Hindlimb muscle (tissue), 1 donor: ENCODE results near the gene NLK. TPM values are rescaled to one million over a fixed set of nuclear protein-coding genes. Genes with fewer than 3 reads are reported as not detected.
"Not testable (repeated sequence)": the region's sequence is repeated elsewhere in the genome, so short reads cannot be mapped to it uniquely, and the experiment has no call there.

Experiments used
- DNase-seq: peaks from one replicate; pipeline ENCODE4 v3.0.0-alpha.2; 2013
- polyA plus RNA-seq: library from polyadenylated mRNA; unstranded; fragments of 120-200 nt; gene quantifications from one replicate; pipeline ENCODE4 v1.2.1, GENCODE V29; 2013; ENCODE audit not compliant: insufficient read length

NLK gene
- polyA plus RNA-seq, 1 donor, result 6.7 TPM

GRCh38 chr17:28201315-28201714 is 158.8 kb downstream of the NLK start:
- no peak for DNase-seq

GRCh38 chr17:28204244-28204643 is 161.8 kb downstream of the NLK start:
- DNase-seq, result no peak

- no peak for DNase-seq
Observed at GRCh38 chr17:28204751-28205150, 162.3 kb downstream of the NLK start.

- DNase-seq, result no peak
Observed at GRCh38 chr17:28206292-28206691, 163.8 kb downstream of the NLK start.

DNA sequence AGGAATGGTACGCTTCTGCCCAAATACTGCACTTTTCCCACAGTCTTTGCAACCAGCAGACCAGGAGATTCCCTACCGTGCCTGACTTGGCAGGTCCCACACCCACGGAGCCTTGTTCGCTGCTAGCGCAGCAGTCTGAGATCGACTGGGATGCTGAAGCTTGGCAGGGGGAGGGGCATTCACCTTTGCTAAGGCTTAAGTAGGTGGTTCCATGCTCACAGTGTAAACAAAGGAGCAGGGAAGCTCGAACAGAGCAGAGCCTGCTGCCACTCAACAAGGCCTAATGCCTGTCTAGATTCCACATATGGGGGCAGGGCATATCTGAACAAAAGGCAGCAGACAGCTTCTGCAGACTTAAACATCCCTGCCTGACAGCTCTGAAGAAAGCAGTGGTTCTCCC is 169.3 kb downstream of the NLK start:
- DNase-seq, result no peak

- not testable (repeated sequence) for DNase-seq
Observed at GRCh38 chr17:28213578-28213977, 171.1 kb downstream of the NLK start.

GRCh38 chr17:28216052-28216451 is 173.6 kb downstream of the NLK start:
- no peak for DNase-seq

GRCh38 chr17:28216528-28216927 is 174.1 kb downstream of the NLK start:
- no peak for DNase-seq

DNA sequence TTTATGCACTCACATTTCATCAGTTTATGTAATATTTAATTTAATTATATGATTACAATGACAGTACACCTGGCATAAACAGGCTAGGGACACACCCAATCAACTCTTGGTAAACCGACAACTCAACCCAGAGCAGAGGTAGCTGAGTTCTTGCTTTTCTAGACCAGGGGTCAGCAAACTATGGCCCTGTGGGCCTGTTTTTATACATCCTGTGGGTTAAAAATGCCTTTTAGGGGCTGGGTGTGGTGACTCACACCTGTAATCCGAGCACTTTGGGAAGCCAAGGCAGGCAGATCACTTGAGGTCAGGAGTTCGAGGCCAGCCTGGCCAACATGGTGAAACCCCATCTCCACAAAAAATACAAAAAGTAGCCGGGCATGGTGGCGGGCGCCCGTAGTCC is 177.3 kb downstream of the NLK start:
- no peak for DNase-seq

- DNase-seq, result no peak
Observed at GRCh38 chr17:28221751-28222414, 179.4 kb downstream of the NLK start.

DNA sequence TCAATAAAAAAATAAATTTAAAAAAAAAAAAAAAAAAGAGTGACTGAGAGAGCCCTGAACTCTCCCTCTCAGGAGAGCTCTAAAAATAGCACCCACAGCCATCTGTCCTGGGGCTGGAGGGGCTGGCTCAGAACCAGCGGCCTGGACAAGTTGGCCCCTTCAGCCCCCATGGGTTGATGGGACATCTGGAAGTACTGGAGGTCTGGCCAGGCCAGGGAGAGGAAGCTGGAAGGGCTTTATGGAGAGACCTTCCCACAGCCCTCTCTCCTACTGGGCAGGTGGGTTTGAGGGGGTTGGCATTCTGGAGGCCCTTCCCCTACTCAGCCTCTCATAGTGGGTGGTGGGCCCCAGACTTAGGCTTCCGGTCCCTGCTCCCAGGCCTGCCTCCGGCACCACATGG is 182.8 kb downstream of the NLK start:
- no peak for DNase-seq

GRCh38 chr17:28225867-28226266 is 183.4 kb downstream of the NLK start:
- no peak for DNase-seq

- no peak for DNase-seq
Observed at GRCh38 chr17:28226563-28227315, 184.3 kb downstream of the NLK start.

DNA sequence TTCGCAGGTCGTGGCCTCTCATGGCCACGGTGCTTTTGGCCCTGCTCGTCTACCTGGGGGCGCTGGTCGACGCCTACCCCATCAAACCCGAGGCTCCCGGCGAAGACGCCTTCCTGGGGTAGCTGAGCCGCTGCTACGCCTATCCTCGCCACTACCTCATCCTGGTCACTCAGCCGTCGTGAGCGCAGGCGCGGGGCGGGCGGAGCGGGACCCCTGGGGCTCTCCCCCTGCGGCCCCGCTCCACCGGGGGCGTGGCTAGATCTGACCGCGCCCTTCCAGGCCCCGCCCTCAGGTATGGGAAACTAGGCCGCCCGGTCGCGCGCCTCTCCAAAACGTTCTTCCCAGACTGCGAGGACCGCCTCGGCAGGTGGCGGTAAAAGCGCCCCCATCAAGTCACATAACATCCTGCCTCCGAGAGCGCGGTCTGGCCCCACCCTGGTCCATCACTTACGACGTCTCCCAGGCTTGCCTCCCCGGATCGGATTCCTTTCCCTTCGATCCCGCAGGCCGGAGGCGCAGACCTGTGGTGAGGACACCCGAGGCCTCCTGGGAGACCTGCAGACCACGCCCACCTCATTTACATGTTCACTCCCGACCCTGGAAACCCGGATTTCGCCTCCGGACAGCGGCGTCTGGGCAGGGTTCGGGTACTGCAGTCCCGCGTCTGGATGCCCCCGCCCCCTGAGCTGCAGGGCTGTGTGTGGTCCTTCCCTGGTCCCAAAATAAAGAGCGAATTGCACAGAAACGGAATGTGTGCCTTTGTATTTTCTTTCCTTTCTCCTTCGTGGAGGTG is 185.0 kb downstream of the NLK start:
- DNase-seq, result no peak

GRCh38 chr17:28228109-28228840 is 185.8 kb downstream of the NLK start:
- no peak for DNase-seq

DNA sequence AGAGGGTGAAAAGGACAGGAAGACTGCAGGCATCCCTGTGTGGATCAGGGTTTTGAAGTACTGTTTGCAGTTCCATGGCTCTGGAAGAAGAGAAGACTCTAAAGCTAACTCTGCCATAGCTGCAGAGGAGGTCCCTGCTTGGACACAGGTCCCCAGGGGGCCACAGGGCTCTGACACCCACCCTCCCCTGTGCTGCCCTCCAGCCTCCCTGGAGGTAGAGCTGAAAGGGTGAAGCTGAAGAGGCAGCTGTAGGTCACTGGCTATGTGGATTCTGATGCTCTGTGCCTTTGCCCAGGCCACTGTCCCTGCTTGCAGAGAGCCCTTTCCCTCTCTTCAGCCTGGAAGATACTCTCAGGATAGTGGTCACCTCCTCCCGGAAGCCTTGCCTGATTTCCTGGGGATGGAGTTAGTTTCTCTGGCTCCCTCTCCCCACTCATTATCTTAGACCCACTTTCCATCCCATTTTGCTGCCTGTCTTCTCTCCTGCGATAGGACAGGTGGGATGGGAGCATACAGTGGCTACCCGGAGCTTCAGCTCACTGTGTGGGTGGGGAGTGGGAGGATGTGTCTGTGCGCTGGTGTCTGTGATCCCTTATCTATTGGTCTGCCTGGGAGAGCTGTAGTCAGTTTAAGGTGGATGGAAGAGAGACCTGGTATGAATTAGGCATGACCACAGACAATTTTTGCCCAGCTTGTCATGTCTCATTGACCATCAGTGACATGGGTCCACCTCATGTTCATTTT is 186.7 kb downstream of the NLK start:
- DNase-seq, result no peak

- DNase-seq, result no peak
Observed at GRCh38 chr17:28230011-28230410, 187.5 kb downstream of the NLK start.

DNA sequence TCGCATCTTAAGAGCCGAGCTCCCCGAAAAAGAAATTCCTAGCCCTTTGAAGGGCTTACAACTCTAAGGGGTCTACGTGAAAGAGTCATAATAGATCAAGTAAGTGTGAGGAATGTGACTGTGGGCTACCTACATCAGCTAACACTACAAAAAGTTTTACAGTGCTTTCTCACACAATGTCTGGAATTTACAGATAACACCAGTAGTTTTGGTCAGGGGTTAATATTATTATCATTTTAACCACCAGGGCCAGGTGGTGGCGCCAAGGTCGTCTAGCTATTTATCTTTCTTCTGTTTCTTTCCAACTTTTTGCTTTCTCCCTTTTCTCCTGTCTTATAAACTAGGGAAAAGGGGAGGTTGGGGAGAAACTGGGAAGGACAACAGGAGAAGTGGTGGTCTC is 188.1 kb downstream of the NLK start:
- not testable (repeated sequence) for DNase-seq

DNA sequence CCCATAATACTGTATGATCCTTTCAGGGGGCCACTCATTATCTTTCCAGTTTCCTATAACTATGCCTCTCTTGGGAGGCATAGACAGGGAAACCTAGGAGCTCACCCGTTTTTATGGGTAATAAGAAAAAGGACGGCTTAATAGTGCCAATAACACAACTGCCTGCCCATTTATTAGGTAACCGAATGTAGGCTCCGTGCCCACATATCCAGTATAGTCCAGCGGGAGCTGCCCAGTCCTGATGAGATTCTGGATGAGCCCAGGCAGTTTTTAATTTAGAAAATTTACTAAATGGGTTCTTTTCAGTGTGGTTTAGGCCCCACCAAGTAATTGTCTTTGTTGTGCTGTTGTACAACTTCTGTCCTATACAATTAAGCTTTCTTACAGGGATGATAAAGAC is 189.1 kb downstream of the NLK start:
- DNase-seq, result not testable (repeated sequence)

GRCh38 chr17:28232966-28233870 is 190.7 kb downstream of the NLK start:
- DNase-seq, result not testable (repeated sequence)
